ENCODE results near the gene FABP7. TPM values are rescaled to one million over a fixed set of nuclear protein-coding genes. Genes with fewer than 3 reads are reported as not detected.

Gene FABP7
- total RNA-seq, 4 donors from 2014 or later = not detected

DNA sequence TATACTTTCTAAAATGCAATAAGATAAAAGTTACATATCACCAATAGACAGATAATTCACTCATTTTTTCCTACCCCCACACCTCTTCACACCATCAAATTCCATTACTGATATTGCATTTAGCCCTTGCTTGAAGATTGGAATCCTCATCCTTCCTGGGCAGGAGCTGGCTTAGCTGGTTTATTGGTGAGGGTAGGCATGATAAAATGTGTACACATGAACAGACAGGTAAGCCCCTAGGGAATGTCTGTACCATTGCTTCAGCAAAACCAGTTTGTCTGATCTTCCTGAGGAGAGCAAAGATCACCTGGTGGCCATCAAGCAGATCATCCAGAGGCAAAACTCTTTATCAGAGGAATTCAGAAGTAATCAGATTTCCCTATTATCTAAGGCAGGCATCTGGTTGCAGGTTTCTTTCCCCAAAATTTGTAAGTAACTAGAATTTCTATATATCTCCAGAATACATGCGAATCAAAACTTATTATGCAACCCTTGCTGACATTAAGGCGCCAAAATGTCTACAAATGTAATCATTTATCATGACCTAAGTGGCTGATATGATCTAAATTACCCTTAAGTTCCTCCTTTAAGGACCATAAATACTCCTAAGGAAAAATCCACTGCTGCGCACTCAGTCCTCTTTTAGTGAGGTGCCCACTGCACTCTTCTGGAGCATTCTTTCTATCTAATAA, 6.6 kb upstream of the FABP7 start:
- no peak for DNase-seq (ENCODE audit: extremely low spot score)
- TF ChIP-seq CTCF (IDR thresholded peaks at IDR 0.05) (no peak), POLR2A (IDR thresholded peaks at IDR 0.05; ENCODE audit: low read depth) (no peak), POLR2AphosphoS5 (IDR thresholded peaks at IDR 0.05) (no peak)
- Histone ChIP-seq H3K4me3 (no peak overlapping the region), H3K27ac (replicated peaks in 1 of 4) (no peak overlapping the region), H3K27me3 (peaks cover 0 to 2% (median 0%) of the 10 kb centered on the region in 4 donors), H3K36me3 (no peaks in the 10 kb centered on the region), H3K4me1 (no peaks in the 10 kb centered on the region), H3K9me3 (no peaks in the 10 kb centered on the region)
- 91% methylated on average over 3 of the region's 3 CpGs for WGBS
- intact Hi-C loops (cut with DNase I) = no loop called here

DNA sequence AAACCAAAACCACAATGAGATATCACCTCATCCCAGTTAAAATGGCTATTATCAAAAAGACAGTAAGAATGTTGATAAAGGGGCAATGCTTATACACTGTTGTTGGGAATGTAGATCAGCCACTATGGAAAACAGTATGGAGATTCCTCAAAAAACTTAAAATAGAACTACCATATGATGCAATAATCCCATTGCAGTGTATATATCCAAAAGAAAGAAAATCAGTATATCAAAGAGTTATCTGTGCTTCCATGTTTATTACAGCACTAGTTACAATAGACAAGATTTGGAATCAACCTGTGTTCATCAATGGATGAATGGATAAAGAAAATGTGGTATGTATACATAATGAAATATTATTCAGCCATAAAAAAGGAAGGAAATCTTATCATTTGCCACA, 3.5 kb upstream of the FABP7 start:
- H3K9me3 ChIP-seq = no peaks in the 10 kb centered on the region
- no peak for TF ChIP-seq POLR2AphosphoS5 (IDR thresholded peaks at IDR 0.05)
- no peak for TF ChIP-seq EP300 (IDR thresholded peaks at IDR 0.05)
- no peak for TF ChIP-seq POLR2A (IDR thresholded peaks at IDR 0.05; ENCODE audit: low read depth)
- no peak for TF ChIP-seq CTCF (IDR thresholded peaks at IDR 0.05)
- H3K27ac ChIP-seq (replicated peaks in 1 of 4) = no peak overlapping the region
- no peaks in the 10 kb centered on the region for H3K27me3 ChIP-seq
- no peaks in the 10 kb centered on the region for H3K36me3 ChIP-seq
- no peaks in the 10 kb centered on the region for H3K4me1 ChIP-seq
- H3K4me3 ChIP-seq = no peak overlapping the region
- no peak for DNase-seq (ENCODE audit: extremely low spot score)
- intact Hi-C loops (cut with DNase I) = no loop called here

GRCh38 chr6:122778302-122778701, 1.2 kb upstream of the FABP7 start:
- TF ChIP-seq CTCF (IDR thresholded peaks at IDR 0.05) = no peak
- no peak for TF ChIP-seq EP300 (IDR thresholded peaks at IDR 0.05)
- no peak for TF ChIP-seq POLR2AphosphoS5 (IDR thresholded peaks at IDR 0.05)
- no peak for TF ChIP-seq POLR2A (IDR thresholded peaks at IDR 0.05; ENCODE audit: low read depth)
- no peaks in the 10 kb centered on the region for H3K4me1 ChIP-seq
- WGBS = 91% methylated on average over 5 of the region's 5 CpGs
- no peaks in the 10 kb centered on the region for H3K27me3 ChIP-seq
- H3K36me3 ChIP-seq = no peaks in the 10 kb centered on the region
- intact Hi-C loops (cut with DNase I) = no loop called here
- DNase-seq (ENCODE audit: extremely low spot score) = no peak
- H3K9me3 ChIP-seq = no peaks in the 10 kb centered on the region
- no peak overlapping the region for H3K27ac ChIP-seq (replicated peaks in 1 of 4)
- H3K4me3 ChIP-seq = no peak overlapping the region

GRCh38 chr6:122778985-122779661, 393 bp upstream of the FABP7 start:
- DNase-seq (ENCODE audit: extremely low spot score) = no peak
- Histone ChIP-seq H3K4me1 (no peaks in the 10 kb centered on the region), H3K27ac (replicated peaks in 1 of 4) (no peak overlapping the region), H3K36me3 (no peaks in the 10 kb centered on the region), H3K27me3 (no peaks in the 10 kb centered on the region), H3K9me3 (no peaks in the 10 kb centered on the region), H3K4me3 (no peak overlapping the region)
- TF ChIP-seq EP300 (IDR thresholded peaks at IDR 0.05) (no peak), CTCF (IDR thresholded peaks at IDR 0.05) (no peak), POLR2A (IDR thresholded peaks at IDR 0.05; ENCODE audit: low read depth) (no peak), POLR2AphosphoS5 (IDR thresholded peaks at IDR 0.05) (no peak)
- 54% methylated on average over 13 of the region's 13 CpGs for WGBS
- intact Hi-C loops (cut with DNase I) = no loop called here

All from esophagus muscularis mucosa (tissue), 4 donors.